ENCODE measurements around the gene SEC16B.

The SEC16B gene

GRCh38 chr1:177944016-177944949, 25.6 kb downstream of the SEC16B start:
- no peak for DNase-seq (ENCODE audit: low read depth)

GRCh38 chr1:177941976-177942375, 27.9 kb downstream of the SEC16B start:
- no peak for DNase-seq (ENCODE audit: low read depth)

GRCh38 chr1:177940682-177941081, 29.2 kb downstream of the SEC16B start:
- DNase-seq (ENCODE audit: low read depth): no peak

- no peak for DNase-seq (ENCODE audit: low read depth)
These were observed 31.9 kb downstream of the SEC16B start for GRCh38 chr1:177937931-177938330.

GRCh38 chr1:177937174-177937770, 32.6 kb downstream of the SEC16B start:
- no peak for DNase-seq (ENCODE audit: low read depth)

- DNase-seq (ENCODE audit: low read depth): no peak
These were observed 34.0 kb downstream of the SEC16B start for GRCh38 chr1:177935638-177936415.

GRCh38 chr1:177934927-177935326, 34.9 kb downstream of the SEC16B start:
- no peak for DNase-seq (ENCODE audit: low read depth)

GRCh38 chr1:177934461-177934860, 35.4 kb downstream of the SEC16B start:
- DNase-seq (ENCODE audit: low read depth): no peak

GRCh38 chr1:177933881-177934280, 36.0 kb downstream of the SEC16B start:
- no peak for DNase-seq (ENCODE audit: low read depth)

- DNase-seq (ENCODE audit: low read depth): no peak
These were observed 37.7 kb downstream of the SEC16B start for GRCh38 chr1:177932123-177932522.

GRCh38 chr1:177928952-177929351, 40.9 kb downstream of the SEC16B start:
- DNase-seq (ENCODE audit: low read depth): no peak

- DNase-seq (ENCODE audit: low read depth): no peak
These were observed 41.7 kb downstream of the SEC16B start for GRCh38 chr1:177928194-177928593.

GRCh38 chr1:177927021-177927596, 42.7 kb downstream of the SEC16B start:
- DNase-seq (ENCODE audit: low read depth): no peak

GRCh38 chr1:177926201-177926600, 43.7 kb downstream of the SEC16B start:
- DNase-seq (ENCODE audit: low read depth): no peak

GRCh38 chr1:177925006-177925405, 44.9 kb downstream of the SEC16B start:
- DNase-seq (ENCODE audit: low read depth): no peak

GRCh38 chr1:177923441-177923840, 46.4 kb downstream of the SEC16B start:
- no peak for DNase-seq (ENCODE audit: low read depth)

- DNase-seq (ENCODE audit: low read depth): no peak
These were observed 47.6 kb downstream of the SEC16B start for GRCh38 chr1:177922209-177922608.

GRCh38 chr1:177921590-177921989, 48.3 kb downstream of the SEC16B start:
- DNase-seq (ENCODE audit: low read depth): no peak

GRCh38 chr1:177920091-177920490, 49.8 kb downstream of the SEC16B start:
- no peak for DNase-seq (ENCODE audit: low read depth)

- DNase-seq (ENCODE audit: low read depth): no peak
These were observed 54.2 kb downstream of the SEC16B start for GRCh38 chr1:177915641-177916040.

- DNase-seq (ENCODE audit: low read depth): no peak
These were observed 55.3 kb downstream of the SEC16B start for GRCh38 chr1:177914603-177915002.
